Fibroblast of upper back skin (primary cell): ENCODE results near the gene GIN1.
"Not testable (repeated sequence)": the region's sequence is repeated elsewhere in the genome, so short reads cannot be mapped to it uniquely, and the experiment has no call there.

ENCODE experiments used
- DNase-seq: peaks from one replicate; pipeline ENCODE4 v3.0.0-alpha.2; 2013

GIN1 gene

GRCh38 chr5:103108086-103108485 lies 11.9 kb downstream of the GIN1 start:
- no peak for DNase-seq

- DNase-seq: no peak
These were observed 17.7 kb downstream of the GIN1 start for GRCh38 chr5:103102234-103102633.

- no peak for DNase-seq
These were observed 18.7 kb downstream of the GIN1 start for GRCh38 chr5:103101079-103101750.

GRCh38 chr5:103098993-103099392 lies 20.9 kb downstream of the GIN1 start:
- no peak for DNase-seq

GRCh38 chr5:103094737-103095136 lies 25.2 kb downstream of the GIN1 start:
- no peak for DNase-seq

GRCh38 chr5:103093727-103094126 lies 26.2 kb downstream of the GIN1 start:
- DNase-seq: no peak

GRCh38 chr5:103092676-103093075 lies 27.3 kb downstream of the GIN1 start:
- DNase-seq: no peak

GRCh38 chr5:103090791-103091190 lies 29.1 kb downstream of the GIN1 start:
- DNase-seq: no peak

- no peak for DNase-seq
These were observed 30.7 kb downstream of the GIN1 start for GRCh38 chr5:103089272-103089671.

GRCh38 chr5:103086547-103086946 lies 33.4 kb downstream of the GIN1 start:
- DNase-seq: no peak

- DNase-seq: no peak
These were observed 40.1 kb downstream of the GIN1 start for GRCh38 chr5:103079796-103080195.

- no peak for DNase-seq
These were observed 44.5 kb downstream of the GIN1 start for GRCh38 chr5:103075442-103075841.

- not testable (repeated sequence) for DNase-seq
These were observed 46.4 kb downstream of the GIN1 start for GRCh38 chr5:103073500-103073899.

- no peak for DNase-seq
These were observed 53.6 kb downstream of the GIN1 start for GRCh38 chr5:103066326-103066725.

GRCh38 chr5:103060424-103060954 lies 59.4 kb downstream of the GIN1 start:
- DNase-seq: no peak

GRCh38 chr5:103059525-103059924 lies 60.4 kb downstream of the GIN1 start:
- DNase-seq: no peak

- no peak for DNase-seq
These were observed 62.5 kb downstream of the GIN1 start for GRCh38 chr5:103057208-103058130.

- DNase-seq: not testable (repeated sequence)
These were observed 73.2 kb downstream of the GIN1 start for GRCh38 chr5:103046706-103047105.

- DNase-seq: peak; percentile 51
These were observed 78.8 kb downstream of the GIN1 start for GRCh38 chr5:103041071-103041676.

- DNase-seq: no peak
These were observed 82.1 kb downstream of the GIN1 start for GRCh38 chr5:103037673-103038455.

GRCh38 chr5:103036601-103037000 lies 83.3 kb downstream of the GIN1 start:
- DNase-seq: peak; percentile 31
